Testis (tissue), 3 donors: ENCODE results near the gene GALT. TPM values are rescaled to one million over a fixed set of nuclear protein-coding genes. Genes with fewer than 3 reads are reported as not detected.

Experiments used
- DNase-seq: peaks from one replicate; pipeline ENCODE4 v3.0.0-alpha.2; 2019
- H3K27ac ChIP-seq, 2 donors: fragments of 200-600 bp; sonication (generic); one replicate each; pipeline ENCODE4 v1.5.1; 2019
- H3K27me3 ChIP-seq: fragments of 200-600 bp; sonication (generic); one replicate; pipeline ENCODE4 v1.5.1; 2019
- H3K36me3 ChIP-seq: fragments of 200-600 bp; sonication (generic); one replicate; pipeline ENCODE4 v1.5.1; 2017; ENCODE audit warnings: low read depth; ENCODE audit errors: missing control alignments
- H3K4me1 ChIP-seq: fragments of 200-600 bp; sonication (generic); one replicate; pipeline ENCODE4 v1.5.1; 2019
- H3K4me3 ChIP-seq, 2 donors: fragments of 200-600 bp; sonication (generic); one replicate each; pipeline ENCODE4 v1.5.1; 2017 to 2019
- H3K9me3 ChIP-seq: fragments of 200-600 bp; sonication (generic); one replicate; pipeline ENCODE4 v1.5.1; 2017
- CTCF ChIP-seq, 3 experiments: fragments of 450-650 bp in 2 of 3; fragments of 200-600 bp in 1 of 3; sonication (generic) in 1 of 3; IDR thresholded peaks; one replicate each; pipeline ENCODE4 v1.5.1; 2016 to 2019; ENCODE audit warnings: antibody characterized with exemption in 3 of 3, mild to moderate bottlenecking in 2 of 3, moderate library complexity in 1 of 3
- POLR2A ChIP-seq: fragments of 450-650 bp; IDR thresholded peaks from one replicate; pipeline ENCODE4 v1.6.1; 2017; ENCODE audit warnings: antibody characterized with exemption, mild to moderate bottlenecking, moderate library complexity
- WGBS, 2 donors: methylation state at CpG; one replicate each; pipeline ENCODE4 v1.1.5; 2018; 5-methylcytosine and 5-hydroxymethylcytosine counted together
- intact Hi-C: fragments of 100-400 bp; cut with DNase I; formaldehyde crosslinking; loops from one replicate; pipeline ENCODE4 v1.15.1; 2023; ENCODE audit warnings: low total_unique reads
- polyA plus RNA-seq: library from polyadenylated mRNA; stranded (reverse); fragments of 350-450 nt; fragmentation: Illumina TruSeq; extraction: RNeasy Lipid Tissue Mini Kit (QIAGEN cat#74804); gene quantifications from one replicate; pipeline ENCODE4 v1.2.3, GENCODE V29; 2014; ENCODE audit warnings: low read depth, low replicate concordance; ENCODE audit not compliant: insufficient read depth
- total RNA-seq, 2 donors: library from RNA; depleted of rRNA; stranded (reverse); fragments of >200 nt; gene quantifications; one replicate each; pipeline ENCODE4 v1.2.3, GENCODE V29; 2016

Gene GALT
- total and polyA plus RNA-seq, 3 donors from 2014 or later, result 25.9 to 55.6 (median 46.1) TPM

- intact Hi-C loops, result loop anchor here (10.0 kb wide), 1 partner anchor 90 kb away; no protein-coding TSS in a partner anchor
- 90 to 100% methylated on average over 2 of the region's 2 CpGs for WGBS, 2 donors
- TF ChIP-seq CTCF (IDR thresholded peaks at IDR 0.05) (no peak), POLR2A (no peak)
- no peaks in the 10 kb centered on the region for H3K9me3 ChIP-seq
- H3K27me3 ChIP-seq, result no peaks in the 10 kb centered on the region
- H3K36me3 ChIP-seq, result no peaks in the 10 kb centered on the region
- no peak overlapping the region for H3K4me3 ChIP-seq
- H3K27ac ChIP-seq, result no peak overlapping the region
- H3K4me1 ChIP-seq, result peaks cover 17% of the 10 kb centered on the region
- DNase-seq, result no peak
These were observed 31.3 kb upstream of the GALT start for GRCh38 chr9:34615132-34615531.

DNA sequence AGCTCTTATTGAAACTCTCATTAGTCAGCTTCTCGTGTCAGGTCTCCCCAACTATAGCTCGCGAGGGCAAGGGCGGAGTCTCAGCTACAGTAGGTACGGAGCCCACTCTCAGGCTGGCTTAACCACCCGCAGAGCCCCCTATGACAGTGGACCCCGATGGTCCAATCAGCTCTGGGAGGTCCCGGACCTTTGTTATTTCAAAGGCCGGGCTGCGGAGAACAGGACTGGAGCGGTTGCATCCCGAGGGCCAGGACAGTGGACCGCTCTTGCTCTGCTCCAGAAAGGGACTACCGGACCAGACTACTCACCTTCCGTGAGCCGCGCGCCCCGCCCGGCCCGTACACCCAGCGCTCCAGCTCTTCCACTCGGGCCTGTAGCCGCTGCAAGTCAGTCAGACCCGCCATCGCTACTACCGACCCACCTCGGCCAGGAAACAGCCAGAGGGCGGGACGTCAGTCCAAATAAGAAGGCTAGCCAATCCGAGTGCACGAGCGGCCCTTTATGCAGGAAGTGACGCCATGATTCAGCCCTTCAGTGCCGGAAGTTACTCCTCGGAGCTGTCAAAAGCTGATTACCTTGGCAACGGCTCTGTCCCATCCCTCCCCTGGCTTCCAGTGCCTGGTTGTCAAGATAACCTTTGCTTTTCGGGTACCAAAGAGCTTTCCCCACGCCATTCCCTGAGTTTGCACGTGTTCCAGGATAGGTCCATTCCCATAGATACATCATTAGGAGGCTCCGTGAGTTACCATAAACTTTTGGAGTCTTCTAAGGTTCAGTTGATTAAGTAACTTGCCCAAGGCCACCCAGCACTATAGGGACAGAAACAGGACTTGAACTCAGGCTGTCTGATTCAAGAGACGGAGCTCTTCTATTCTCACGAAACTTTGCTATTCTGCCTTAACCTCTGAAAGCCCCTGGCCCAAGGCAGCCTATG is 26.1 kb upstream of the GALT start, which contains the start of gene DCTN3:
Gene DCTN3, minus strand, starts transcription at position 435 of the 934 bp plus-strand sequence. Its CDS starts 31 bp downstream, at position 404.
- peaks cover 19% of the 10 kb centered on the region for H3K4me1 ChIP-seq
- H3K36me3 ChIP-seq, result no peaks in the 10 kb centered on the region
- H3K27me3 ChIP-seq, result no peaks in the 10 kb centered on the region
- intact Hi-C loops, result no loop called here
- DNase-seq, result peak; percentile 99
- TF ChIP-seq CTCF (IDR thresholded peaks at IDR 0.05) (no peak), POLR2A (no peak)
- peak within 1 kb of the TSS; percentile 68 to 78 for H3K4me3 ChIP-seq
- WGBS, 2 donors, result 3 to 4% methylated on average over 32 to 43 of the region's 43 CpGs
- H3K9me3 ChIP-seq, result no peaks in the 10 kb centered on the region
- no peak within 1 kb of the TSS for H3K27ac ChIP-seq

GRCh38 chr9:34623374-34624235 is 22.9 kb upstream of the GALT start:
- Histone ChIP-seq H3K4me1 (peaks cover 24% of the 10 kb centered on the region), H3K36me3 (no peaks in the 10 kb centered on the region), H3K27me3 (no peaks in the 10 kb centered on the region), H3K27ac (no peak overlapping the region), H3K4me3 (peak overlapping the region in 1 of 2 donors; percentile 38), H3K9me3 (no peaks in the 10 kb centered on the region)
- intact Hi-C loops, result no loop called here
- no peak for DNase-seq
- TF ChIP-seq CTCF (IDR thresholded peaks at IDR 0.05) (no peak), POLR2A (no peak)
- WGBS, 2 donors, result 9 to 11% methylated on average over 25 to 63 of the region's 63 CpGs

- no peaks in the 10 kb centered on the region for H3K27me3 ChIP-seq
- H3K36me3 ChIP-seq, result no peaks in the 10 kb centered on the region
- WGBS, 2 donors, result 10 to 14% methylated on average over 27 to 39 of the region's 39 CpGs
- TF ChIP-seq POLR2A (no peak), CTCF (IDR thresholded peaks at IDR 0.05) (no peak)
- H3K27ac ChIP-seq, result no peak overlapping the region
- H3K4me3 ChIP-seq, result no peak overlapping the region
- intact Hi-C loops, result no loop called here
- H3K9me3 ChIP-seq, result no peaks in the 10 kb centered on the region
- H3K4me1 ChIP-seq, result peaks cover 22% of the 10 kb centered on the region
- DNase-seq, result no peak
These were observed 21.8 kb upstream of the GALT start for GRCh38 chr9:34624475-34625185.
